DOHH2 (cell line): ENCODE data around the gene ALG12.

ENCODE experiments used
- EZH2phosphoT487 ChIP-seq: fragments of 200-600 bp; sonication (generic); IDR thresholded peaks from 2 replicates; pipeline ENCODE4 v1.6.1; 2017; ENCODE audit warnings: borderline replicate concordance, mild to moderate bottlenecking, antibody characterized with exemption, low read length, moderate library complexity, mixed read lengths
- TF ChIP-seq, protein P1 (sequence below): fragments of 200-600 bp; sonication (generic); IDR thresholded peaks from one replicate; pipeline ENCODE4 v1.5.1; 2014; ENCODE audit warnings: antibody characterized with exemption, mild to moderate bottlenecking, low read depth, low read length; ENCODE audit not compliant: poor library complexity, severe bottlenecking

GRCh38 chr22:49933236-49934159 lies 15.3 kb upstream of the ALG12 start:
- TF ChIP-seq, protein P1, sequence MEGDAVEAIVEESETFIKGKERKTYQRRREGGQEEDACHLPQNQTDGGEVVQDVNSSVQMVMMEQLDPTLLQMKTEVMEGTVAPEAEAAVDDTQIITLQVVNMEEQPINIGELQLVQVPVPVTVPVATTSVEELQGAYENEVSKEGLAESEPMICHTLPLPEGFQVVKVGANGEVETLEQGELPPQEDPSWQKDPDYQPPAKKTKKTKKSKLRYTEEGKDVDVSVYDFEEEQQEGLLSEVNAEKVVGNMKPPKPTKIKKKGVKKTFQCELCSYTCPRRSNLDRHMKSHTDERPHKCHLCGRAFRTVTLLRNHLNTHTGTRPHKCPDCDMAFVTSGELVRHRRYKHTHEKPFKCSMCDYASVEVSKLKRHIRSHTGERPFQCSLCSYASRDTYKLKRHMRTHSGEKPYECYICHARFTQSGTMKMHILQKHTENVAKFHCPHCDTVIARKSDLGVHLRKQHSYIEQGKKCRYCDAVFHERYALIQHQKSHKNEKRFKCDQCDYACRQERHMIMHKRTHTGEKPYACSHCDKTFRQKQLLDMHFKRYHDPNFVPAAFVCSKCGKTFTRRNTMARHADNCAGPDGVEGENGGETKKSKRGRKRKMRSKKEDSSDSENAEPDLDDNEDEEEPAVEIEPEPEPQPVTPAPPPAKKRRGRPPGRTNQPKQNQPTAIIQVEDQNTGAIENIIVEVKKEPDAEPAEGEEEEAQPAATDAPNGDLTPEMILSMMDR = no peak
- no peak for TF ChIP-seq EZH2phosphoT487
